Measurements from ENCODE around the gene TBX20. TPM values are rescaled to one million over a fixed set of nuclear protein-coding genes. Genes with fewer than 3 reads are reported as not detected.

Gene TBX20
- total and polyA plus RNA-seq, 2 experiments from 2014 or later, result 0.69 TPM; not detected in 1

GRCh38 chr7:35261476-35262285 lies 7.8 kb upstream of the TBX20 start:
- Mint-ChIP-seq H3K9me3 (no peaks in the 10 kb centered on the region; the same call in 1 of the 3 replicates), H3K4me1 (peaks cover 42% of the 10 kb centered on the region), H3K27ac (no peak overlapping the region), H3K27me3 (ENCODE audit: insufficient read depth, low read depth, poor library complexity) (peaks cover 73% of the 10 kb centered on the region), H3K4me3 (peak overlapping the region; percentile 77), H3K36me3 (ENCODE audit: low read depth) (no peaks in the 10 kb centered on the region)
- Histone ChIP-seq H2AFZ (peak overlapping the region; percentile 97), H3K36me3 (ENCODE audit: insufficient read depth) (no peaks in the 10 kb centered on the region), H4K20me1 (replicated peaks; ENCODE audit: insufficient read depth) (peaks cover 10% of the 10 kb centered on the region), H3K27me3 (ENCODE audit: insufficient read depth) (peaks cover 90% of the 10 kb centered on the region), H3K4me1 (ENCODE audit: insufficient read depth) (peaks cover 41% of the 10 kb centered on the region), H3K9me2 (ENCODE audit: insufficient read depth) (no peaks in the 10 kb centered on the region), H3K4me3 (peak overlapping the region; percentile 65), H3F3A (replicated peaks; ENCODE audit: low read depth) (peaks cover 14% of the 10 kb centered on the region), H3K79me2 (replicated peaks; ENCODE audit: insufficient read depth) (no peaks in the 10 kb centered on the region), H3K27ac (ENCODE audit: low read depth) (no peak overlapping the region), H3K4me2 (peak overlapping the region; percentile 96)
- ATAC-seq (peak; percentile 47), DNase-seq (ENCODE audit: low spot score) (peak; percentile 82)
- TF ChIP-seq ETS1 (IDR thresholded peaks at IDR 0.05), result no peak
- peak; percentile 57 for TF ChIP-seq EZH2 (IDR thresholded peaks at IDR 0.05; ENCODE audit: low read depth, unreplicated experiment)
- peak; percentile 87 for TF ChIP-seq EZH2phosphoT487 (IDR thresholded peaks at IDR 0.05; ENCODE audit: unreplicated experiment)
- TF ChIP-seq, protein P1, sequence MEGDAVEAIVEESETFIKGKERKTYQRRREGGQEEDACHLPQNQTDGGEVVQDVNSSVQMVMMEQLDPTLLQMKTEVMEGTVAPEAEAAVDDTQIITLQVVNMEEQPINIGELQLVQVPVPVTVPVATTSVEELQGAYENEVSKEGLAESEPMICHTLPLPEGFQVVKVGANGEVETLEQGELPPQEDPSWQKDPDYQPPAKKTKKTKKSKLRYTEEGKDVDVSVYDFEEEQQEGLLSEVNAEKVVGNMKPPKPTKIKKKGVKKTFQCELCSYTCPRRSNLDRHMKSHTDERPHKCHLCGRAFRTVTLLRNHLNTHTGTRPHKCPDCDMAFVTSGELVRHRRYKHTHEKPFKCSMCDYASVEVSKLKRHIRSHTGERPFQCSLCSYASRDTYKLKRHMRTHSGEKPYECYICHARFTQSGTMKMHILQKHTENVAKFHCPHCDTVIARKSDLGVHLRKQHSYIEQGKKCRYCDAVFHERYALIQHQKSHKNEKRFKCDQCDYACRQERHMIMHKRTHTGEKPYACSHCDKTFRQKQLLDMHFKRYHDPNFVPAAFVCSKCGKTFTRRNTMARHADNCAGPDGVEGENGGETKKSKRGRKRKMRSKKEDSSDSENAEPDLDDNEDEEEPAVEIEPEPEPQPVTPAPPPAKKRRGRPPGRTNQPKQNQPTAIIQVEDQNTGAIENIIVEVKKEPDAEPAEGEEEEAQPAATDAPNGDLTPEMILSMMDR (conservative IDR thresholded peaks at IDR 0.05; ENCODE audit: low read depth in 2 of 2), result 0 out of 4 replicates have a peak, but pooled peaks of 1 of the 2 experiments have one; percentile 9
- TF ChIP-seq REST (IDR thresholded peaks at IDR 0.05; ENCODE audit: unreplicated experiment), result no peak
- 0 out of 2 replicates have a peak, but pooled peaks have one; percentile 13 for TF ChIP-seq CREB1 (CRISPR knock-in tag; IDR thresholded peaks at IDR 0.05; ENCODE audit: low read depth)

- Histone ChIP-seq H4K20me1 (replicated peaks; ENCODE audit: insufficient read depth) (peaks cover 16% of the 10 kb centered on the region), H3K36me3 (ENCODE audit: insufficient read depth) (no peaks in the 10 kb centered on the region), H3K79me2 (replicated peaks; ENCODE audit: insufficient read depth) (no peaks in the 10 kb centered on the region), H3K4me1 (ENCODE audit: insufficient read depth) (peaks cover 46% of the 10 kb centered on the region), H3K9me2 (ENCODE audit: insufficient read depth) (no peaks in the 10 kb centered on the region), H3F3A (replicated peaks; ENCODE audit: low read depth) (peaks cover 18% of the 10 kb centered on the region), H3K27me3 (ENCODE audit: insufficient read depth) (peaks cover 95% of the 10 kb centered on the region), H2AFZ (peak overlapping the region; percentile 97), H3K27ac (ENCODE audit: low read depth) (no peak overlapping the region), H3K4me2 (peak overlapping the region; percentile 96), H3K4me3 (peak overlapping the region; percentile 65)
- Mint-ChIP-seq H3K27ac (no peak overlapping the region), H3K4me1 (peaks cover 48% of the 10 kb centered on the region), H3K36me3 (ENCODE audit: low read depth) (no peaks in the 10 kb centered on the region), H3K9me3 (no peaks in the 10 kb centered on the region; the same call in 1 of the 3 replicates), H3K4me3 (peak overlapping the region; percentile 77), H3K27me3 (ENCODE audit: insufficient read depth, low read depth, poor library complexity) (peaks cover 79% of the 10 kb centered on the region)
- TF ChIP-seq REST (IDR thresholded peaks at IDR 0.05; ENCODE audit: unreplicated experiment) (no peak), POLR2AphosphoS5 (IDR thresholded peaks at IDR 0.05; ENCODE audit: low read depth) (no peak), EZH2 (IDR thresholded peaks at IDR 0.05; ENCODE audit: low read depth, unreplicated experiment) (peak; percentile 64), EZH2phosphoT487 (IDR thresholded peaks at IDR 0.05; ENCODE audit: unreplicated experiment) (no peak)
- TF ChIP-seq, protein P1 (conservative IDR thresholded peaks at IDR 0.05; ENCODE audit: low read depth in 2 of 2), result no peak
- DNase-seq (ENCODE audit: low spot score) (peak; percentile 71), ATAC-seq (peak; percentile 41)
Observed at GRCh38 chr7:35261041-35261440, 7.1 kb upstream of the TBX20 start.

Data from GM23338 (cell line).